Left lung (tissue), 10 donors: ENCODE results near the gene TGM2. TPM values are rescaled to one million over a fixed set of nuclear protein-coding genes. Genes with fewer than 3 reads are reported as not detected.
A peak's percentile ranks its signal among the peaks of the same experiment; 100 is the strongest.

Experiments used
- ATAC-seq: fragments of 200-7000 bp; cut with Tn5 transposase; one replicate; pipeline ENCODE4 v1.9.1; 2020; ENCODE audit warnings: moderate library complexity
- DNase-seq, 4 donors: peaks; one replicate each; pipeline ENCODE4 v3.0.0-alpha.2; 2013 to 2020
- H3K27ac ChIP-seq, 2 donors: fragments of 200-600 bp; sonication (generic) in 1 of 2; one replicate each; pipeline versions ENCODE4 v1.5.0 to v1.8.0; 2020 to 2021
- H3K27me3 ChIP-seq, 2 donors: fragments of 200-600 bp; sonication (generic) in 1 of 2; one replicate each; pipeline versions ENCODE4 v1.5.0 to v1.8.0; 2020 to 2021
- H3K36me3 ChIP-seq, 2 donors: fragments of 200-600 bp; sonication (generic) in 1 of 2; one replicate each; pipeline versions ENCODE4 v1.5.0 to v1.8.0; 2020 to 2021
- H3K4me1 ChIP-seq, 2 donors: fragments of 200-600 bp; one replicate each; pipeline ENCODE4 v1.8.0; 2021
- H3K4me3 ChIP-seq, 2 donors: fragments of 200-600 bp; sonication (generic) in 1 of 2; one replicate each; pipeline versions ENCODE4 v1.5.0 to v1.8.0; 2020 to 2021; ENCODE audit warnings: mild to moderate bottlenecking in 1 of 2
- H3K9me3 ChIP-seq, 2 donors: fragments of 200-600 bp; sonication (generic) in 1 of 2; one replicate each; pipeline versions ENCODE4 v1.5.0 to v1.8.0; 2020 to 2021
- CTCF ChIP-seq, 2 donors: fragments of 200-600 bp; sonication (generic) in 1 of 2; IDR thresholded peaks; one replicate each; pipeline versions ENCODE4 v1.5.0 to v1.8.0; 2021; ENCODE audit warnings: antibody characterized with exemption in 2 of 2
- intact Hi-C, 2 donors: fragments of 100-400 bp; cut with DNase I; formaldehyde crosslinking; loops; one replicate each; pipeline versions ENCODE4 v1.11.2 to v1.14.2; 2022
- polyA plus RNA-seq, 6 donors: library from polyadenylated mRNA; unstranded; fragments of 120-200 nt; gene quantifications; one replicate each; pipeline ENCODE4 v1.2.1, GENCODE V29; 2013; ENCODE audit not compliant: insufficient read length in 6 of 6
- total RNA-seq, 2 donors: library from RNA; stranded (reverse); fragmentation: NEBNext Ultra II Directional; extraction: Animal tissue kit (Norgen Biotek cat#: 25700); gene quantifications; one replicate each; pipeline ENCODE4 v1.2.1, GENCODE V29; 2021
- donor health status: DM: no; HTN: yes; CAD: no.
- donor health status: DM: no; HTN: no; CAD: no.

Gene TGM2
- total and polyA plus RNA-seq, 8 donors = 89.0 to 391 (median 109) TPM

GRCh38 chr20:38200646-38201045 is 35.6 kb upstream of the TGM2 start:
- Histone ChIP-seq H3K4me3 (no peak overlapping the region), H3K27ac (no peak overlapping the region), H3K4me1 (peaks cover 0 to 35% of the 10 kb centered on the region in 2 donors), H3K36me3 (no peaks in the 10 kb centered on the region), H3K27me3 (no peaks in the 10 kb centered on the region), H3K9me3 (no peaks in the 10 kb centered on the region)
- ATAC-seq (no peak), DNase-seq (peak in 1 of 4 donors; percentile 7)
- no peak for TF ChIP-seq CTCF (IDR thresholded peaks at IDR 0.05)
- intact Hi-C loops = no loop called here

- Histone ChIP-seq H3K36me3 (no peaks in the 10 kb centered on the region), H3K4me3 (no peak overlapping the region), H3K9me3 (no peaks in the 10 kb centered on the region), H3K27me3 (no peaks in the 10 kb centered on the region), H3K4me1 (peaks cover 0 to 42% of the 10 kb centered on the region in 2 donors), H3K27ac (no peak overlapping the region)
- intact Hi-C loops = no loop called here
- no peak for TF ChIP-seq CTCF (IDR thresholded peaks at IDR 0.05)
- ATAC-seq (no peak), DNase-seq (peak in 2 of 4 donors; percentile 28 to 70)
Observed at GRCh38 chr20:38199501-38200390, 34.7 kb upstream of the TGM2 start.

GRCh38 chr20:38198238-38198861 is 33.3 kb upstream of the TGM2 start:
- Histone ChIP-seq H3K4me3 (no peak overlapping the region), H3K27ac (peak overlapping the region in 1 of 2 donors; percentile 82), H3K9me3 (no peaks in the 10 kb centered on the region), H3K36me3 (no peaks in the 10 kb centered on the region), H3K27me3 (no peaks in the 10 kb centered on the region), H3K4me1 (peaks cover 0 to 42% of the 10 kb centered on the region in 2 donors)
- no peak for TF ChIP-seq CTCF (IDR thresholded peaks at IDR 0.05)
- DNase-seq = peak in 1 of 4 donors; percentile 22
- intact Hi-C loops = no loop called here
- ATAC-seq = no peak

DNA sequence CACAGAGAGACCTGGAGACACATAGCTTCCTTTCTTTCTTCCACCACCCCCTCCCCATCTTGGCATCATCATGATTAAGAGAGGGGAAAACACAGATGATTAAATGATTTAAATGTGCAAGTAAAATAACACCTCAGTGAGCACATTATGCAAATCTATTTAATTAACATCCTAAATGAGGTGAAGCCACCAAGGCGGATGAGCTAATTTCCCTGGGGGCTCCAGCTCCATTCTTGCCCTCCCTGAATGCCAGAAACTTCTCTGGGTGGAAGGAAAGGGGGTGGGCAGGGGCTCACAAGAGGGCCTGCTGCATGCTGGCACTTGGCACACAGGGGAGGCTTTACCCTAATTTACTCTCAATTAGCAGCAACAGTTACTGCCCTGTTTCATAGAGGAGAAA is 32.5 kb upstream of the TGM2 start:
- no peak for TF ChIP-seq CTCF (IDR thresholded peaks at IDR 0.05)
- peaks cover 0 to 42% of the 10 kb centered on the region in 2 donors for H3K4me1 ChIP-seq
- intact Hi-C loops = no loop called here
- H3K9me3 ChIP-seq = no peaks in the 10 kb centered on the region
- H3K27me3 ChIP-seq = no peaks in the 10 kb centered on the region
- ATAC-seq (no peak), DNase-seq (peak in 1 of 4 donors; percentile 25)
- no peak overlapping the region for H3K4me3 ChIP-seq
- no peaks in the 10 kb centered on the region for H3K36me3 ChIP-seq
- H3K27ac ChIP-seq = peak overlapping the region in 1 of 2 donors; percentile 82

- no peak for ATAC-seq
- H3K4me3 ChIP-seq = no peak overlapping the region
- TF ChIP-seq CTCF (IDR thresholded peaks at IDR 0.05) = no peak
- intact Hi-C loops = no loop called here
- DNase-seq = no peak
- no peaks in the 10 kb centered on the region for H3K36me3 ChIP-seq
- H3K27ac ChIP-seq = peak overlapping the region in 1 of 2 donors; percentile 82
- peaks cover 0 to 46% of the 10 kb centered on the region in 2 donors for H3K4me1 ChIP-seq
- no peaks in the 10 kb centered on the region for H3K9me3 ChIP-seq
- no peaks in the 10 kb centered on the region for H3K27me3 ChIP-seq
Observed at GRCh38 chr20:38197217-38197616, 32.1 kb upstream of the TGM2 start.
